Stimulated activated CD4-positive, alpha-beta T cell treated with anti-CD3 and anti-CD28 coated beads, Interleukin-4, amount 100 ng/mL, for 48 hours (primary cell): ENCODE data around the gene MYH15.

Experiments used
- DNase-seq, 2 donors: peaks; one replicate each; pipeline ENCODE4 v3.0.0-alpha.2; 2020; ENCODE audit warnings: low read depth in 2 of 2

The MYH15 gene

DNA sequence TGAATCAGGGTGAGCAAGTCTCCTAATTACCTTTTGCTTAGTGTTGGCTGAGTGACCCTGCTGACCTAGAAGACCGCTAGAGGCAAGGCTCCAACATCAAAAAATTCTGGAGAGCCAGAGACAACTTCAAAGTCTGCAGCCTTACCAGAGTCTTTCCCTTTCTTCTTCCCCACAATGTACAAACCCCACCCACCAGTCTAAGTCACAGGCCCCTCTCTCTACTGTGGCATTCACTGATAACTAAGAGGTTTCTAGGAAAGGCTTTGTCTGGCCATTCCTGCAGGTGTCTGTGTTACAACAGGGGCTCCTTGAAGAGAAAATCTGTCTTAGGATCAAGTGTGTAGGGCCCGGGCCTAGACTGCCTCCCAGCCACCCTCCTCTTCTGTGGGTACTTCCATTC is 525 bp downstream of the MYH15 start:
- DNase-seq, result no peak

- no peak for DNase-seq
Observed at GRCh38 chr3:108509263-108509662, 1.1 kb downstream of the MYH15 start.

DNA sequence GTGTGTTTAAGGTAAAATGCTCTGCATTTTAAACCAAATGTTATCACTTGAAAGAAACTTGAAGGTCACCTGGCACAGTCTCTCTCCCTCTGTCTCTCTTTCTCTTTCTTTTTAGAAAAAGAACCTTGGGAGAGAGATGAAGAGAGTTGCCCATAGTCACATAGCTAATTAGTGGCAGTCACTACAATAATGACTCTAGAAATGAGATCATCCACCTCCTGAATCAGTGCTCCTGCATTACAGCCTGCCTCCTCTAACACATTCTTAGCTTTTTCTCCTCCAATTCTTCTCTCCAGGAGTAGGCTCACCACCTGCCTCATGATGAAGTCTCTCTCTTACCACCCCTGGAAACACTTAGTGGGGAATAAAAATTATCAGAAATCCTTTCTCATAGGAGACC is 2.5 kb downstream of the MYH15 start:
- no peak for DNase-seq

DNA sequence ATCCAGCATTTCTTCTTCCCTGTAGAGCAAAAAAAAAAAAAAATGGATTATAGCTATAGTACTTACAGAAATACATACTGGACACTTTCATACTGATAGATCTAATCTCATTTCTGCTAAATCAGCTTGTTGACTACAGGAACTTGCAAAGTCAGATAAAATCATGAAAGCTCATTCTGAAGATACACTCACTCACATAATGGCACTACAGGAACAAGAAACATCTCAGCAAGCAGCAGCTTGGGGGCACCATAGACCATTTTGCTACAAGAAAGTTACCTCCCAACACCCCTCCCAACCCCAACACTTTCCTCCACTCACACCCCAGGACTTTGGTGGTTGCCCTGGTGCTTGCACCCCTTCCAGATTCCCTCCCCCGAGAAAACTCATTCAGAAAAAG is 4.6 kb downstream of the MYH15 start:
- DNase-seq, result no peak

DNA sequence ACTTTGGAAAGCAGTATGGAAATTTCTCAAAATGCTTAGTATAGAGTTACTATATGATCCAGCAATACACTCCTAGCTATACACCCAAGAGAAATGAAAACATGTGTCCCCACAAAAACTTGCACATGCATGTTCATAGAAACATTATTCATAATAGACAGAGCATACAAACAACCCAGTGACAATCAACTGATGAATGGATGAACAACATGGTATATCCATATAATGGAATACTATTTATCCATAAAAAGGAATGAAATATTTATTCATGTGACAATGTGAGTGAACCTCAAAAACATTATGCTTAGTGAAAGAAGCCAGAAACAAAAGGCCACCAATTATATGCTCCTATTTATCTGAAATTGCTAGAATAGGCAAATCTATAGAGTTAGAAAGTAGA is 6.7 kb downstream of the MYH15 start:
- no peak for DNase-seq

DNA sequence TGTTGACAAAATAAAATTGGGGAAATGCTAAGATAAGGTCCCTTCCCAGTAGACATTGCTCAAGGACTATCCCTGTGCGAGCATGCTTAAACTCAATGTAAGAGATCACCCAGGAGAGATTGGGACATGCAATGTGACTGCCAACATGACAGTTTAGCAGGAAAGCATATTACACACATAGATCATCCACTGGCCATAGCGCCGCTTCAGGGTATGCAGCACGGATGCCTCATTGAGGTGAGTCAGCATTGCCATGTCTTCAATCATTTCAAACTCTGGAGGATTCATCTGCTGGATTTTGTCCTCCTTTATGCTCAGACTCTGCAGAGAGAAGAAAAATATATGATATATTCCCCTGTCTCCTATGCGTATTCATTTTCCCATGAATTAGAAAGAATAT is 8.9 kb downstream of the MYH15 start:
- no peak for DNase-seq

DNA sequence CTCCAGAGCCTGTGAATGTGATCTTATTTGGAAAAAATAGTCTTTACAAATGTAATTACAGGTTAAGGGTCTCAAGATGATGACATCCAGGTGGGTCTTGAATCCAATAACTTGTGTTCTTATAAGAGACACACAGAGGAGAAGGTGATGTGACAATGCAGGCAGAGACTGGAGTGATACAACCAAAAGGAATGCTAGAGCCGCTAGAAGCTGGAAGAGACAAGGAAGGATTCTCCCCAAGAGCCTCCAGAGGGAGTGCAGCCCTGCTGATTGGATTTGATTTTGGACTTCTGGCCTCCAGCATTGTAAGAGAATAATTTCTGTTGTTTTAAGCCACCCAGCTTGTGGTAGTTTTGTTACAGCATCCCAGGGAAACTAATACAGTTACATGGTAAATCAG is 9.7 kb downstream of the MYH15 start:
- no peak for DNase-seq

- DNase-seq, result no peak
Observed at GRCh38 chr3:108497271-108497670, 13.1 kb downstream of the MYH15 start.

DNA sequence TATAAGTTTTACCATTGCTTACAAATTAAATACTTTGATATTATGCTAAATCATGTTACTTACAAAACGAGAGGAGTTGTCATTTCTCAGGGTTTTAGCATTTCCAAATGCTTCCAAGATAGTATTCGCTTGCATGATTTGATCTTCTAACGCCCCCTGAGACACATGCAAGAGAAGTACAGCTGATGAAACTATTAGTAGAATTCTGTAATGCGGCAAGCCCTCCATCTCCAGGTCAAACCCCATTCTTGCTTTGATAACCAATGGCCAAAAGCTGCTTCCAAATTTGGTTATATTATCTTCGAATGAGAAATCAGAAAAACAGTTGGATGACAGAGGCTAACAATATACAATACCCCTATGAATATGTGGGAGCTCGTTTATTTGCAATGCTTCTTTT is 14.7 kb downstream of the MYH15 start:
- no peak for DNase-seq

DNA sequence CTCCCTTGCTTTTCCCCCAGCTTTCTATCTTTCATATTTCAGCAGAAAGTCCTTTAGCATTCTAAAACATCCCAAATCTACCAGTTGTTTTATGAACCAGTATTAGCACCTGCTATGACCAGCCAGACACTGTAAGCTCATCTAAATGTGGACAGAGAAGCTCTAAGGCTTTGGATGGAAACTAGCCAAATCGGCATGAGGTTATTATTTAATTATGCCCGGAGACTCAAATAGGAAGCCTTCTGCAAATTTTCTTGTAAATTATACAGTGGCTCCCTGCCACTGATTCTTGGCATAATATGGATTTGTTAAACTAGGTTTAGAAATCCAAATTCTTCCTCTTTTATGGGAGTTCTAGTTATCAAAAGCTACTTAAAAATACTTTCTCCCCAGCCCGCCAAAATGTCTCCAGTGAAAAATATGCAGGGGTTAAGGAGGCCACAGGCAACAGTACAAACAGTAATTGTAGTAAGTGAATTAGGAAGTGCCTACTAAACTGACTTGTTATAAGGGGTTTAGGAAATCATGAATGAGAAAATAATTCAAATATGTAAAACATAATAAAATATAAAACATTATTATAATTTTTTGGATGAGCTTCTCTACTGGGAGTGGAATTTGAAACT is 15.4 kb downstream of the MYH15 start:
- no peak for DNase-seq

- no peak for DNase-seq
Observed at GRCh38 chr3:108493862-108494261, 16.5 kb downstream of the MYH15 start.

DNA sequence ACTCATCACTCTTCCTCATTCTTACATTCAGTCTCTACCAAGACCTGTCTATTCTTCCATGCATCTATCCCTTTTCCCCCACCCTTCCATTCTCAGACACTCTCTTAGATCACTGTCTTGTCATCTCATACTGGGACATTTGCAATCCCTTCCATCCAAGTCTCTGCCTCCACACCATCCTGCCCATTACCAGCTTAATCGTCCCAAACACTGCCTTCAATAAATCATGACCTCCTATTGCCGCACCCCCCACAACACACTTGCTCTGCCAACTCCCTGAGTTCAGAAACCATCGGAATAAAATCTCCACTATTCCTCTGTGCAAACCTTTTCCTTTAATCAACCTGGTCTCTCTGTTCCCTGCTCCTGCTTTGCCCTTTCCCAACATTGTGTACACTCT is 18.9 kb downstream of the MYH15 start:
- no peak for DNase-seq

DNA sequence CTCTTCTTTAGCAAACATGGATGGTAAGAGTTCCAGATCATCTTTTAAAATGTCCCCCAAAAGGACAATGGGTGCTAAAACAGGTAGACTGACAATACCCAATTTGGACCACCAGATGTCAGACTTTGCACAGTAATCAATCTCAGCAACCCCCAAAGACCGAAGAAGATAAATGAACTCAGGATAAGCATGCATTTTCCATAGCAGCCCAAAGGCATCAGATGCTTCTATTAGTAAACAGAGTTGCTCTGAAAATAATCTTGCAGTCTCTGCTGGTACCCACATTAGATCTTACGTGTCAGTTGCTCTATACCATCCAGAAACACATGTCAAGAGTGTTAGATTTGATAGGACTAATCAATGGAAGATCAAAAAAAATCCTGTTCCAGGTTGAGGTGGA is 20.6 kb downstream of the MYH15 start:
- peak in 1 of 2 donors; percentile 10 for DNase-seq

- DNase-seq, result no peak
Observed at GRCh38 chr3:108488631-108489030, 21.8 kb downstream of the MYH15 start.

DNA sequence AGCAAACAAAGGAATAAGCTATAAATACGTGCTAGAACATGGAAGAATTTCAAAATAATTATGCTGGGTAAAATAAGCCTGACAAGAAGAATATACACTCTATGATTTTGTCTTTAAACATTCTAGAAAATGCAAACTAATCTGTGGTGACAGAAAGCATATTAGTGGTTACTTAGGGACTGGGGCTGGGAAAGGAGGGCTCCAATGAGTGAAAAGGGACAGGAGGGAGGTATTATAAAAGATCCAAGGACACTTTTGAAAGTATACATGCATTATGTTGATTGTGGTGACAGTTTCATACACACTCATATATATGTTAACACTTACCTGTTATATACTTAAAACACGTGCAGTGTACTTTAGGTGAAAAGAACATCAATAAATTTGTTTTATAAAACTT is 23.0 kb downstream of the MYH15 start:
- no peak for DNase-seq

DNA sequence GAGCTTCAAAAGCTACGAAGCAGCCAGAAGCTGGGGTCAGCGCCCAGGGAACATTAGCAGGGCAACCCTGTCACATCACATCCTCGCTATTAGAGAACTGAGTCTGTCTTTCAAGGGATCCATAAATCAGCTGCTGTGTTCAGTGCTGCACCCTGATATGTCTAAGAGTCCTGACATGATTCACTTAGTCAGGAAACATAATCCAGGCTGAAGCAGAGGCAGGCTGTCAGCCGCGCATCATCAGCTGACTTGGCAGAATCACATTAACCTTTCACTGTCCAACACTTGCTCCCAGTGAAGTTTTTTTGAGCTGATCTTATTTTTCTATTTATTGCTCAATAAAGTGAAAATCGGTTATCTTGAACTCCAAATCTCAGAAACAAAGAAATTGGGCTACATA is 23.5 kb downstream of the MYH15 start:
- no peak for DNase-seq

DNA sequence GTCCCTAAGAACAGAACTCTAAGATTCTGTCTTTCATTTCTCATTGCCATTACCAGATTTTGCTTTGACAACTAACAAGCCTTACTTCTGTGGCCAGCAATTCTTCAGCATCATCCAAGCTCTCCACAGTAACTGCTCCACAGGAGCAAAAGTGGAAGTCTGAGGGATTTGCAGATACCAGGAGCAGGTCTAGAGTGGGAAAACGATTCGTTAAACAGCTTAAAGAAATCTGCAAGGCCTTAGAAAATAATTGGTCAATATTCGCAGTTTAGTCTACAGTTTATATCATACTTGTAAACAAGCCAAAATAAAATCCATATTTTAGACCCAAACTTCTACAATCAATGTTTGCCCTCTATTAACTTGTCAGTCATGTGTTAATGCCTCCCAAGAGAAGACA is 24.1 kb downstream of the MYH15 start:
- no peak for DNase-seq

- DNase-seq, result no peak
Observed at GRCh38 chr3:108485146-108485545, 25.2 kb downstream of the MYH15 start.

GRCh38 chr3:108479224-108479623 is 31.2 kb downstream of the MYH15 start:
- no peak for DNase-seq

DNA sequence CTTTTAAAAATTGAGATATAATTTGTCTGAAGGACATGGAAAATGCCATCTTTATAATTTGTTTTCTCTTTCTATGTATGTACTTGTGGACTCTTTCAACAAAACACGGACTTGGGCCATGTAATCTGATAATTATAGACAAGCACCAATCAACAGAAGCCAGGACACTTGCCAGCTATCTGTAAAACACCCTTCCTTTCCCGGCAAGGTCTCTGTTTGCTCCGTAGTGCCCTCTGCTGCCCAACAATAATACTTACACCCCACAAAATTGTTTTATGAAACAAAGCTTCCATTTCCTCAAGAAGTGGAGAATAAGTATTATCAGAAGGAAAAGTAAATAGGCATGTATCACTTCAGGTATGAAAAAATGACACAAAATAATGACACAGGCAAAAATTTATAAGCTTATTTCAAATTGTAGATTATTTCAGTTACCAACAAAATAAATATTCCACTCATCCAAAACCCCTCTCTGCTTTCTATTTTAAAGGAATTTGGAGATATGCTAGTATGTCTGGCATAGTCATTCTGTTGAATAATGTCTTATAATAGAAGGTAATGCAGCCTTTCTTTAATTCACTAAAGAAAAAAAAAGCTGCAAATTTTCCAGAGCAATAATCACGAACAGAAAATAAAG is 32.8 kb downstream of the MYH15 start:
- peak; percentile 43 to 51 for DNase-seq

- no peak for DNase-seq
Observed at GRCh38 chr3:108475220-108475782, 35.1 kb downstream of the MYH15 start.

DNA sequence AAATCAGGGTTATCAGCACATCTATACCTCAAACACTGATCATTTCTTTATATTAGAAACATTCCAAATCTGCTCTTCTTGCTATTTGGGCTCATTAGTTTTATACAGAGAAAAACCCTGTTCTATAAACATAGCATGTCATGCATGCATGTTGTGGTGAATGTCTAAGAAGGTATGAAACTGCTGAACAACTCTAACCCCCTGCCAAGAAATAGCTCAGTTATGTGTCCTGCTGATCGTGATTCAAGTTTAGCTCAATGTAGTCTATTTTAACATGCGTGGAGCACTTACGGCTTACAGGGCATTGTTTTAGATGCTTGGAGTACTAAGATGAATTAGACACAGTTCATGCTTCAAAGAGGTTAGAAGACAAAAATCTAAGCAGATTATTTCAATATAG is 35.8 kb downstream of the MYH15 start:
- no peak for DNase-seq

- DNase-seq, result no peak
Observed at GRCh38 chr3:108473711-108474110, 36.7 kb downstream of the MYH15 start.
